Right renal cortex interstitium (tissue), 3 donors: ENCODE results near the gene NSFL1C. TPM values are rescaled to one million over a fixed set of nuclear protein-coding genes. Genes with fewer than 3 reads are reported as not detected.

Experiments
- DNase-seq, 3 donors: peaks; one replicate each; pipeline ENCODE4 v3.0.0-alpha.2; 2013; ENCODE audit warnings: low read depth in 3 of 3, low spot score in 2 of 3
- polyA plus RNA-seq, 3 donors: library from polyadenylated mRNA; unstranded; fragments of 120-200 nt; gene quantifications; one replicate each; pipeline ENCODE4 v1.2.1, GENCODE V29; 2013; ENCODE audit not compliant: insufficient read length in 3 of 3

The NSFL1C gene
- polyA plus RNA-seq, 3 donors, result 97.5 to 107 (median 100) TPM

- no peak for DNase-seq
These were observed 72.0 kb downstream of the NSFL1C start for GRCh38 chr20:1394686-1395085.

- no peak for DNase-seq
These were observed 73.2 kb downstream of the NSFL1C start for GRCh38 chr20:1393507-1393882.

GRCh38 chr20:1392693-1393506, 73.7 kb downstream of the NSFL1C start, which contains the start of gene FKBP1A:
Gene FKBP1A (minus strand): TSS chr20:1393054. CDS start chr20:1392998, 56 bp downstream.
- DNase-seq, result peak; percentile 82 to 88 (median 86)

GRCh38 chr20:1392443-1392692, 74.3 kb downstream of the NSFL1C start:
- DNase-seq, result no peak

Other genes with a start within 250 kb of the NSFL1C start
- not detected for gene RAD21L1, start 240.8 kb downstream of the NSFL1C start, polyA plus RNA-seq
- gene SNPH, start 200.6 kb downstream of the NSFL1C start, polyA plus RNA-seq, result 1 to 10 TPM; 1.8 to 3.1 (median 2.2) TPM
- 1 to 10 TPM; 2.2 to 2.4 (median 2.2) TPM for gene SDCBP2, start 137.7 kb downstream of the NSFL1C start, polyA plus RNA-seq
- gene FKBP1A, start 73.8 kb downstream of the NSFL1C start, polyA plus RNA-seq, result 100 to 1,000 TPM; 388 to 407 (median 406) TPM
- gene SIRPB2, start 24.6 kb upstream of the NSFL1C start, polyA plus RNA-seq, result under 1 TPM; 0.31 to 0.49 (median 0.32) TPM
- not detected for gene SIRPD, start 90.9 kb upstream of the NSFL1C start, polyA plus RNA-seq
- 1 to 10 TPM in 2 of 3 donors, under 1 TPM in 1; 0.53 to 2.5 (median 1.5) TPM for gene SIRPB1, start 153.2 kb upstream of the NSFL1C start, polyA plus RNA-seq
- gene SIRPG, start 190.9 kb upstream of the NSFL1C start, polyA plus RNA-seq, result under 1 TPM in 1 of 3 donors, not detected in 2; 0.18 TPM